HCT116 (cell line): Measurements from ENCODE around the gene C4orf50. TPM values are rescaled to one million over a fixed set of nuclear protein-coding genes. Genes with fewer than 3 reads are reported as not detected.

Source experiments
- ATAC-seq: fragments of 200-7000 bp; cut with Tn5 transposase; 2 replicates; pipeline ENCODE4 v1.9.1; 2020; ENCODE audit warnings: mild to moderate bottlenecking, moderate library complexity
- BruUV-seq: library from RNA; stranded (reverse); fragments of 400-500 nt; replicated peaks from 2 replicates; lab custom pipeline; 2021; lab: Mats Ljungman, UMichigan
- CTCF ChIA-PET: fragments of 300-600 bp; sonication (Branson Sonifier 250); formaldehyde crosslinking; loops from one replicate; lab custom pipeline; 2021; ENCODE audit warnings: antibody characterized with exemption; lab: Charles Lee
- POLR2A ChIA-PET: fragments of 300-600, 350-600 bp; sonication (Branson Sonifier 250); formaldehyde crosslinking; loops from one replicate; lab custom pipeline; 2021; ENCODE audit warnings: antibody characterized with exemption; lab: Charles Lee
- RAD21 ChIA-PET, 2 experiments: fragments of 300-600 bp; sonication (Branson Sonifier 250); formaldehyde crosslinking; loops; one replicate each; lab custom pipeline; 2023; ENCODE audit warnings: low total read pairs in 2 of 2; ENCODE audit not compliant: uncharacterized antibody in 2 of 2, unreplicated experiment in 2 of 2, low non-redundant PET in 1 of 2; lab: Charles Lee
- DNase-seq: peaks from one replicate; pipeline ENCODE4 v3.0.0-alpha.2; 2010; ENCODE audit warnings: low read depth, low spot score
- H2AFZ ChIP-seq: fragments of 200-600 bp; shearing (Covaris generic), sonication (generic); 2 replicates; pipeline ENCODE4 v1.6.1; 2017; ENCODE audit warnings: low read depth, mixed run types, mixed read lengths, antibody characterized with exemption, low read length; ENCODE audit not compliant: poor library complexity, severe bottlenecking
- H3K27ac ChIP-seq: 2 replicates; pipeline ENCODE4 v1.5.1; 2012; ENCODE audit warnings: low read depth, low read length
- H3K27me3 ChIP-seq: fragments of 200-600 bp; sonication (generic); 2 replicates; pipeline ENCODE4 v1.6.1; 2016; ENCODE audit warnings: mixed run types, low read length, mixed read lengths; ENCODE audit not compliant: insufficient read depth
- H3K36me3 ChIP-seq, 2 experiments: fragments of 200-500 bp in 1 of 2; fragments of 200-600 bp in 1 of 2; sonication (Bioruptor generic) in 1 of 2; sonication (generic) in 1 of 2; 2 replicates each; pipeline versions ENCODE4 v1.5.1 to v1.6.1; 2014 to 2016; ENCODE audit warnings: low read length in 2 of 2, inconsistent platforms in 1 of 2, mixed read lengths in 1 of 2, mixed run types in 1 of 2; ENCODE audit not compliant: insufficient read depth in 2 of 2, control insufficient read depth in 1 of 2
- H3K4me1 ChIP-seq, 2 experiments: fragments of 200-600 bp in 1 of 2; sonication (generic) in 1 of 2; 2 replicates each; pipeline versions ENCODE4 v1.5.1 to v1.6.1; 2012 to 2017; ENCODE audit warnings: low read length in 2 of 2, inconsistent platforms in 1 of 2, mild to moderate bottlenecking in 1 of 2, mixed read lengths in 1 of 2, mixed run types in 1 of 2, moderate library complexity in 1 of 2; ENCODE audit not compliant: insufficient read depth in 2 of 2, control insufficient read depth in 1 of 2
- H3K4me2 ChIP-seq: fragments of 200-600 bp; sonication (generic); 2 replicates; pipeline ENCODE4 v1.6.1; 2017; ENCODE audit warnings: mixed run types, low read length, mixed read lengths
- H3K4me3 ChIP-seq, 2 experiments: fragments of 200-600 bp in 1 of 2; sonication (generic) in 1 of 2; replicated peaks in 1 of 2; 2 replicates each; pipeline ENCODE4 v1.5.1; 2011 to 2016; ENCODE audit warnings: low read length in 2 of 2, control low read depth in 1 of 2, low read depth in 1 of 2, mild to moderate bottlenecking in 1 of 2, mixed read lengths in 1 of 2, mixed run types in 1 of 2
- H3K79me2 ChIP-seq: fragments of 200-600 bp; sonication (generic); 2 replicates; pipeline ENCODE4 v1.6.1; 2017; ENCODE audit warnings: mild to moderate bottlenecking, mixed run types, low read length, moderate library complexity, mixed read lengths; ENCODE audit not compliant: insufficient read depth
- H3K9ac ChIP-seq: fragments of 200-600 bp; sonication (generic); 2 replicates; pipeline ENCODE4 v1.6.1; 2016; ENCODE audit warnings: low read length, mixed read lengths
- H3K9me2 ChIP-seq: fragments of 200-600 bp; sonication (generic), shearing (Covaris generic); 2 replicates; pipeline ENCODE4 v1.6.1; 2017; ENCODE audit warnings: mixed run types, mild to moderate bottlenecking, moderate library complexity; ENCODE audit not compliant: insufficient read depth
- H3K9me3 ChIP-seq, 2 experiments: fragments of 200-500 bp in 1 of 2; fragments of 200-600 bp in 1 of 2; sonication (Bioruptor generic) in 1 of 2; sonication (generic) in 1 of 2; 2 replicates each; pipeline ENCODE4 v1.6.1; 2014 to 2017; ENCODE audit warnings: low read length in 2 of 2, mixed read lengths in 2 of 2, inconsistent platforms in 1 of 2, low read depth in 1 of 2, mild to moderate bottlenecking in 1 of 2, mixed run types in 1 of 2, moderate library complexity in 1 of 2; ENCODE audit not compliant: control insufficient read depth in 1 of 2, insufficient read depth in 1 of 2
- H4K20me1 ChIP-seq: fragments of 200-600 bp; sonication (generic), shearing (Covaris generic); 2 replicates; pipeline ENCODE4 v1.6.1; 2017; ENCODE audit warnings: mixed run types, mild to moderate bottlenecking, moderate library complexity; ENCODE audit not compliant: insufficient read depth
- CBX3 ChIP-seq: IDR thresholded peaks from 2 replicates; pipeline ENCODE4 v1.6.1; 2012; ENCODE audit warnings: low read depth
- EGR1 ChIP-seq: IDR thresholded peaks from 2 replicates; pipeline ENCODE4 v1.6.1; 2012; ENCODE audit warnings: low read depth
- ELF1 ChIP-seq: IDR thresholded peaks from 2 replicates; pipeline ENCODE4 v1.6.1; 2012; ENCODE audit warnings: low read depth, borderline replicate concordance
- JUND ChIP-seq: IDR thresholded peaks from 2 replicates; pipeline ENCODE4 v1.6.1; 2012
- REST ChIP-seq: IDR thresholded peaks from 2 replicates; pipeline ENCODE4 v1.6.1; 2012; ENCODE audit warnings: low read depth
- SRF ChIP-seq: IDR thresholded peaks from 2 replicates; pipeline ENCODE4 v1.6.1; 2012; ENCODE audit warnings: low read depth
- TCF7L2 ChIP-seq: IDR thresholded peaks from 2 replicates; pipeline ENCODE4 v1.7.0; 2011; ENCODE audit warnings: borderline replicate concordance, inconsistent platforms; ENCODE audit not compliant: insufficient read depth, insufficient read length; ENCODE audit errors: extremely low read depth
- ZBTB33 ChIP-seq: IDR thresholded peaks from 2 replicates; pipeline ENCODE4 v1.6.1; 2011; ENCODE audit warnings: mild to moderate bottlenecking, low read length, moderate library complexity; ENCODE audit not compliant: insufficient replicate concordance; ENCODE audit errors: extremely low read depth
- intact Hi-C: fragments of 100-400 bp; cut with micrococcal nuclease; formaldehyde crosslinking; loops from 2 replicates; pipeline ENCODE4 v1.10.0; 2022
- total RNA-seq: library from RNA; stranded (reverse); gene quantifications from one replicate; pipeline ENCODE4 v1.2.1, GENCODE V29; 2021; ENCODE audit not compliant: unreplicated experiment

The C4orf50 gene
- total RNA-seq, 1 experiment from 2014 or later, result not detected

GRCh38 chr4:6059375-6059805, 41.2 kb upstream of the C4orf50 start:
- Histone ChIP-seq H3K4me3 (no peak overlapping the region), H3K9me2 (no peaks in the 10 kb centered on the region), H3K9ac (no peak overlapping the region)
- no peak for DNase-seq
- POLR2A ChIA-PET, result no interaction called here
- TF ChIP-seq ZBTB33 (no peak), ELF1 (no peak), TCF7L2 (no peak), CBX3 (no peak), EGR1 (no peak), REST (no peak), JUND (no peak), SRF (no peak)
- TF ChIP-seq, all 23 proteins: peak for 0
- intact Hi-C loops, result no loop called here
- Histone ChIP-seq H3K36me3 (no peaks in the 10 kb centered on the region), H3K79me2 (no peaks in the 10 kb centered on the region), H2AFZ (no peak overlapping the region), H3K4me2 (no peak overlapping the region), H3K27me3 (peaks cover 2% of the 10 kb centered on the region; the same call in 1 of the 2 replicates), H4K20me1 (no peaks in the 10 kb centered on the region), H3K9me3 (peaks cover 15 to 33% of the 10 kb centered on the region in 2 experiments; a peak in 2 of 4 replicates), H3K27ac (no peak overlapping the region), H3K4me1 (no peaks in the 10 kb centered on the region)
- ATAC-seq, result no peak
- CTCF ChIA-PET, result no interaction called here
- RAD21 ChIA-PET, result no interaction called here
- BruUV-seq, result no TSS peak
